GM13977 (cell line): ENCODE results near the gene ZNF319.

Experiments
- DNase-seq: peaks from one replicate; pipeline ENCODE4 v3.0.0; 2012; ENCODE audit warnings: low spot score
- in situ Hi-C: fragments of 300-500 bp; cut with MboI; formaldehyde crosslinking; loops from one replicate; pipeline ENCODE4 v1.12.0; 2022; ENCODE audit warnings: low sequenced_read_pairs, low pct_unique_long_range_greater_than_20kb, mixed read lengths, inconsistent platforms; ENCODE audit not compliant: unreplicated experiment
- TF ChIP-seq, protein P1 (sequence below): IDR thresholded peaks from 2 replicates; pipeline ENCODE4 v1.5.1; 2012; ENCODE audit warnings: mild to moderate bottlenecking, control low read depth; ENCODE audit not compliant: insufficient read depth; ENCODE audit errors: extremely low read depth, missing control alignments

The ZNF319 gene

DNA sequence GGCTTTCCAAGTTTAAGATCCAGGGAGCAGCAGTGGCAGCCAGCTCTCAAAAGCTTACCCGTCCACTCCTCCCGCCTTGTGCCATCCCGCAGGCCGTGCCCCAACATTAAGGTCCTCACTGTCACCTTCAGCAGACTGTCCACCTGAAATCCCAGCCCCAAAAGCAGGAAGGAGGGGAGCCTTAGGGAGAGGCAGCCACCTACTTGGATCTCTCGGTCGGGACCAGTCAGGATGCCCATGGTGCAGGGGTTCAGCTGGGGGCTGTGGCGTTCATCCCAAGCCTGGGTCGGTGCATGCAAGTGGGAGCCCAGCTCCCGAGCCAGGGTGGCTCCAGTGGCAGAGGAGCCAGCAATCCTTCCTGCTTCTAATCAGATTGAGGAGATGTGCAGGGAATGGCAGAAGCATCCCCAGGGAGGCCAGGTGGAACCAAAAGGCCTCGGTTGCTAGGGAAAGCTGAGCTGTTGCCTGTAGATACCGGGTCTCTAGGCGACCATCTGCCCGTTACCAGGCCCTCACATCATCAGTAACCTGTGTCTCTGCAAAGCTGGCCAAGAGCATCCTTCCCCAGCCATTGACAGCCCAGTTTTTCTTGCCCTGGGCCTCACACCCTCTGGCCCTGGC lies 54.2 kb downstream of the ZNF319 start:
- TF ChIP-seq, protein P1, sequence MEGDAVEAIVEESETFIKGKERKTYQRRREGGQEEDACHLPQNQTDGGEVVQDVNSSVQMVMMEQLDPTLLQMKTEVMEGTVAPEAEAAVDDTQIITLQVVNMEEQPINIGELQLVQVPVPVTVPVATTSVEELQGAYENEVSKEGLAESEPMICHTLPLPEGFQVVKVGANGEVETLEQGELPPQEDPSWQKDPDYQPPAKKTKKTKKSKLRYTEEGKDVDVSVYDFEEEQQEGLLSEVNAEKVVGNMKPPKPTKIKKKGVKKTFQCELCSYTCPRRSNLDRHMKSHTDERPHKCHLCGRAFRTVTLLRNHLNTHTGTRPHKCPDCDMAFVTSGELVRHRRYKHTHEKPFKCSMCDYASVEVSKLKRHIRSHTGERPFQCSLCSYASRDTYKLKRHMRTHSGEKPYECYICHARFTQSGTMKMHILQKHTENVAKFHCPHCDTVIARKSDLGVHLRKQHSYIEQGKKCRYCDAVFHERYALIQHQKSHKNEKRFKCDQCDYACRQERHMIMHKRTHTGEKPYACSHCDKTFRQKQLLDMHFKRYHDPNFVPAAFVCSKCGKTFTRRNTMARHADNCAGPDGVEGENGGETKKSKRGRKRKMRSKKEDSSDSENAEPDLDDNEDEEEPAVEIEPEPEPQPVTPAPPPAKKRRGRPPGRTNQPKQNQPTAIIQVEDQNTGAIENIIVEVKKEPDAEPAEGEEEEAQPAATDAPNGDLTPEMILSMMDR: no peak
- no peak for DNase-seq
- in situ Hi-C loops: no loop called here

DNA sequence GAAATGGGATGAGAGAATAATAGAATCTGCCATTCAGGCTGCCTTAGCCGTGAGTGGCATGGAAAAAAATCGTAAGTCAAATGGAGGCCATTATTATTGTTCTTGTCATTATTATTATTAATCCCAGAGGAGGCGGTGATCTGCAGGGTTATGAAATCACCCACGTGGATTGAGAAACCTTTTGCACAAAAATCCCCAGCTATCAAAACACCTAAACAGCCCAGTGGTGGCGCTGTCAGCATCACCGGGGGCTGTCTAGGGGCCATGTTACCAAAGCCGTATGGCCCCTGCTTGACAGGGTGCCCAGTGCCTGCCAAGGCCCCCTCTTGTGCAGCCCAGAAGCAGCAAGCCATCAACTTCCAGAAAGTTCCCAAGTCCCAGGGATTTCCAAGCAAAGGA lies 54.7 kb downstream of the ZNF319 start:
- TF ChIP-seq, protein P1: no peak
- in situ Hi-C loops: no loop called here
- no peak for DNase-seq

DNA sequence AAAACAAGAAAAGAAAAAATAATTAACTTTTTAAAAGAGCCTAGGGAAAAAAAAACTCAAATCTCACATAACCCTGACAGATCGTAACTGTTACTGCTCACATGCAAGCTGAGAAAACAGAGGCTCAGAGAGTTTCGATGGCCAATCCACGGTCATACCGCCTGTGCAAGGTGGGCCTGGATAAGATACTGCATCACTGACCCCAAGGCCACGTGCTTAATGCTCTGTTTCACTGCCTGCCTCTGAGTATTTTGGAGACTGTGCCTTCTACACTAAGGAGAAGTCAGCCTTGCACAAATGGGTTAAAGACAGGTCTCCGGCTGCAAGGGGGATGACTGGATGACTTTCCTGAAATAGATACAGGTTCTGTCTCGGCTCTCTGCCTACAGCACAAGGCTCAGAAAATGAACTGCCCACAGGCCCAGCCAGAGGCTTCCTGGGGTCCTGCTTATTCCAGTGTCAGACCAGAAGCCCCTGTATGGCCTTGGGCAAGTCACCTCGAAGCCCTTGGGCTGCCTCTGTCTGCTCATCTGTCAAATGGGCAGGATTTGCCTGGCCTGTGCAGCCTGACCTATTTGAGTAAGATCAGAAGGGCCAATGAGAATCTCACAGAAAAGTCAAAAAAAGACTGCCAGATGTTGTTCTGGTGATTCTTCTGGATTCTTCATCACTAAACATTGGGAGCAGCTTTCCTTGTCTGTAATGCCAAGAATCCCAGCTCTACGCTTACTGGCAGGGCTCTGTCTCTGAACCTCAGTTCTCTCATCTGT lies 55.3 kb downstream of the ZNF319 start:
- DNase-seq: no peak
- TF ChIP-seq, protein P1: no peak
- in situ Hi-C loops: no loop called here
